C4-2B (cell line): ENCODE data around the gene POLR2J.

Source experiments
- ZFX ChIP-seq: fragments of 450-650 bp; IDR thresholded peaks from 2 replicates; pipeline ENCODE4 v1.6.1; 2017
- TF ChIP-seq, protein P1 (sequence below): fragments of 450-650 bp; conservative IDR thresholded peaks from 2 replicates; pipeline ENCODE4 v1.5.1; 2017; ENCODE audit warnings: mild to moderate bottlenecking

DNA sequence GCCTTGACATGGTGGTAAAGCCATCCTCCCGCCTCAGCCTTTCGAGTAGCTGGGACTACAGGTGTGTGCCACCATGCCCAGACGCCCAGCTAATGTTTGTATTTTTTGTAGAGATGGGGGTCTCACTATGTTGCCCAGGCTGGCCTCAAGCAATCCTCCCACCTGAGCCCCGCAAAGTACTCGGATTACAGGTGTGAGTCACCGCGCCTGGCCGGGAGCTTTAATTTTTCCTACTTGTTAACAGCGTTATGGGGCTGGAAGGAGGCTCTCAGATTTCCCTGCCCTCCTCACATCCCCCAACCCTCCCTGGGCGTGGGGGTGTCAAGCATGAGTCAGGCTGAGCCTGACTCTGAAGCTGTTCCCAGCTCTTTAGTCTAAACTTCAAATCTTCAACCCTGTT is 22.4 kb downstream of the POLR2J start:
- TF ChIP-seq, protein P1, sequence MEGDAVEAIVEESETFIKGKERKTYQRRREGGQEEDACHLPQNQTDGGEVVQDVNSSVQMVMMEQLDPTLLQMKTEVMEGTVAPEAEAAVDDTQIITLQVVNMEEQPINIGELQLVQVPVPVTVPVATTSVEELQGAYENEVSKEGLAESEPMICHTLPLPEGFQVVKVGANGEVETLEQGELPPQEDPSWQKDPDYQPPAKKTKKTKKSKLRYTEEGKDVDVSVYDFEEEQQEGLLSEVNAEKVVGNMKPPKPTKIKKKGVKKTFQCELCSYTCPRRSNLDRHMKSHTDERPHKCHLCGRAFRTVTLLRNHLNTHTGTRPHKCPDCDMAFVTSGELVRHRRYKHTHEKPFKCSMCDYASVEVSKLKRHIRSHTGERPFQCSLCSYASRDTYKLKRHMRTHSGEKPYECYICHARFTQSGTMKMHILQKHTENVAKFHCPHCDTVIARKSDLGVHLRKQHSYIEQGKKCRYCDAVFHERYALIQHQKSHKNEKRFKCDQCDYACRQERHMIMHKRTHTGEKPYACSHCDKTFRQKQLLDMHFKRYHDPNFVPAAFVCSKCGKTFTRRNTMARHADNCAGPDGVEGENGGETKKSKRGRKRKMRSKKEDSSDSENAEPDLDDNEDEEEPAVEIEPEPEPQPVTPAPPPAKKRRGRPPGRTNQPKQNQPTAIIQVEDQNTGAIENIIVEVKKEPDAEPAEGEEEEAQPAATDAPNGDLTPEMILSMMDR, result no peak
- no peak for TF ChIP-seq ZFX
